K562 (cell line): Measurements from ENCODE around the gene FERMT3. TPM values are rescaled to one million over a fixed set of nuclear protein-coding genes. Genes with fewer than 3 reads are reported as not detected.
A peak's percentile ranks its signal among the peaks of the same experiment; 100 is the strongest.

Experiments used
- ATAC-seq: fragments of 200-7000 bp; cut with Tn5 transposase; 3 replicates; pipeline ENCODE4 v1.9.1; 2020; ENCODE audit warnings: moderate library complexity
- BruUV-seq: library from RNA; stranded (reverse); fragments of 400-500 nt; replicated peaks from 2 replicates; lab custom pipeline; 2021; lab: Mats Ljungman, UMichigan
- CTCF ChIA-PET: fragments of 300-600 bp; formaldehyde crosslinking; extraction: SDS; loops from one replicate; lab custom pipeline; 2021; ENCODE audit warnings: low intra/inter-chr PET ratio; lab: Yijun Ruan, JAX
- POLR2A ChIA-PET: fragments of 300-600, 350-650 bp; sonication (Branson Sonifier 250); formaldehyde crosslinking; extraction: SDS; loops from one replicate; lab custom pipeline; 2021; ENCODE audit warnings: antibody characterized with exemption, inconsistent platforms; lab: Yijun Ruan, JAX
- DNase-seq, 4 experiments: peaks; one replicate each; pipeline versions ENCODE4 v3.0.0 to v3.0.0-alpha.2; 2011 to 2018; ENCODE audit warnings: low spot score in 3 of 4, mixed read lengths in 3 of 4; ENCODE audit errors: extremely low read depth in 1 of 4
- FAIRE-seq: peaks from 2 replicates; lab custom pipeline; 2011; peaks lifted over from hg19 to GRCh38; lab: Jason Lieb, UNC
- H2AFZ ChIP-seq: 2 replicates; pipeline ENCODE4 v1.6.0; 2011; ENCODE audit warnings: low read depth, low read length, control low read depth, inconsistent platforms
- H3K27ac ChIP-seq: fragments of 200-600 bp; 3 replicates; pipeline ENCODE4 v1.8.0; 2011; ENCODE audit warnings: low read depth, mild to moderate bottlenecking, control low read depth, inconsistent platforms, low read length, moderate library complexity, mixed read lengths; ENCODE audit errors: extremely low read depth
- H3K27me3 ChIP-seq, 2 experiments: fragments of 300-600 bp in 1 of 2; 2 replicates in 1 of 2; 3 replicates in 1 of 2; pipeline versions ENCODE4 v1.6.0 to v1.8.0; 2011; ENCODE audit warnings: inconsistent platforms in 2 of 2, low read length in 2 of 2, mild to moderate bottlenecking in 1 of 2, mixed read lengths in 1 of 2, moderate library complexity in 1 of 2; ENCODE audit not compliant: control insufficient read depth in 2 of 2, insufficient read depth in 2 of 2
- H3K36me3 ChIP-seq: fragments of 300-600 bp; 3 replicates; pipeline ENCODE4 v1.8.0; 2011; ENCODE audit warnings: mild to moderate bottlenecking, low read length, inconsistent platforms; ENCODE audit not compliant: control insufficient read depth, insufficient read depth
- H3K4me1 ChIP-seq, 2 experiments: fragments of 200-600 bp in 1 of 2; replicated peaks in 1 of 2; 2 replicates in 1 of 2; 3 replicates in 1 of 2; pipeline versions ENCODE4 v1.5.1 to v1.8.0; 2011; ENCODE audit warnings: inconsistent platforms in 2 of 2, low read length in 2 of 2, mild to moderate bottlenecking in 1 of 2, mixed read lengths in 1 of 2, moderate library complexity in 1 of 2; ENCODE audit not compliant: control insufficient read depth in 2 of 2, insufficient read depth in 2 of 2
- H3K4me2 ChIP-seq: 2 replicates; pipeline ENCODE4 v1.6.1; 2011; ENCODE audit warnings: low read length, control low read depth, inconsistent platforms, mixed read lengths; ENCODE audit not compliant: insufficient read depth
- H3K4me3 ChIP-seq: fragments of 200-600 bp; sonication (generic), shearing (Covaris generic); 2 replicates; pipeline ENCODE4 v1.5.1; 2016; ENCODE audit warnings: control low read depth, inconsistent platforms
- H3K79me2 ChIP-seq: fragments of 200-600 bp; 3 replicates; pipeline ENCODE4 v1.8.0; 2011; ENCODE audit warnings: low read length, inconsistent platforms; ENCODE audit not compliant: control insufficient read depth, insufficient read depth
- H3K9ac ChIP-seq, 2 experiments: 2 replicates each; pipeline versions ENCODE4 v1.6.0 to v1.6.1; 2011; ENCODE audit warnings: low read depth in 2 of 2, low read length in 2 of 2, control low read depth in 1 of 2, inconsistent platforms in 1 of 2, mild to moderate bottlenecking in 1 of 2, mixed read lengths in 1 of 2; ENCODE audit not compliant: insufficient read depth in 1 of 2
- H3K9me1 ChIP-seq: one replicate; pipeline ENCODE4 v1.6.0; 2011; ENCODE audit warnings: inconsistent platforms, mild to moderate bottlenecking, low read length, moderate library complexity; ENCODE audit not compliant: control insufficient read depth, insufficient read depth
- H3K9me3 ChIP-seq: replicated peaks from 2 replicates; pipeline ENCODE4 v1.5.1; 2011; ENCODE audit warnings: low read depth, low read length, inconsistent platforms; ENCODE audit not compliant: control insufficient read depth, insufficient read depth
- H4K20me1 ChIP-seq: replicated peaks from 2 replicates; pipeline ENCODE4 v1.6.1; 2011; ENCODE audit warnings: low read length, inconsistent platforms, mixed read lengths; ENCODE audit not compliant: control insufficient read depth, insufficient read depth
- CREM ChIP-seq: IDR thresholded peaks from 2 replicates; pipeline ENCODE4 v1.6.1; 2014; ENCODE audit warnings: antibody characterized with exemption, low read depth
- FOXK1 ChIP-seq: sonication (generic); formaldehyde crosslinking; IDR thresholded peaks from 2 replicates; pipeline ENCODE4 v1.8.0; 2022; ENCODE audit warnings: missing genetic modification reagents, mild to moderate bottlenecking, borderline replicate concordance
- GTF2E2 ChIP-seq: fragments of 200-800 bp; sonication (Bioruptor generic); IDR thresholded peaks from 2 replicates; pipeline ENCODE4 v1.6.1; 2016; ENCODE audit warnings: missing genetic modification characterization, missing compliant biosample characterization
- KDM5B ChIP-seq: fragments of 200-600 bp; sonication (generic); IDR thresholded peaks from 2 replicates; pipeline ENCODE4 v1.6.1; 2012; ENCODE audit warnings: low read depth, mild to moderate bottlenecking, moderate library complexity, low read length, control low read depth, inconsistent platforms; ENCODE audit not compliant: insufficient replicate concordance
- RB1 ChIP-seq: fragments of 450-650 bp; IDR thresholded peaks from 2 replicates; pipeline ENCODE4 v1.6.1; 2017; ENCODE audit warnings: low read depth, mild to moderate bottlenecking
- SIN3A ChIP-seq, 2 experiments: fragments of 150-350 bp in 1 of 2; IDR thresholded peaks; 2 replicates each; pipeline ENCODE4 v1.6.1; 2011 to 2016; ENCODE audit warnings: borderline replicate concordance in 2 of 2, low read depth in 2 of 2, low read length in 2 of 2, mild to moderate bottlenecking in 2 of 2, moderate library complexity in 2 of 2; ENCODE audit not compliant: control insufficient read depth in 1 of 2
- TEAD4 ChIP-seq, 2 experiments: sonication (generic) in 1 of 2; formaldehyde crosslinking in 1 of 2; IDR thresholded peaks; 2 replicates each; pipeline versions ENCODE4 v1.6.1 to v1.8.0; 2012 to 2022; ENCODE audit warnings: borderline replicate concordance in 1 of 2, inconsistent platforms in 1 of 2, low read length in 1 of 2, mild to moderate bottlenecking in 1 of 2, missing genetic modification reagents in 1 of 2
- ZNF584 ChIP-seq: fragments of 200-800 bp; sonication (Bioruptor generic); IDR thresholded peaks from 2 replicates; pipeline ENCODE4 v1.6.1; 2016; ENCODE audit warnings: low read depth, mild to moderate bottlenecking, missing genetic modification characterization, missing compliant biosample characterization
- WGBS: fragments of 100-300 bp; shearing (Covaris generic); methylation state at CpG from one replicate; pipeline ENCODE4 v1.1.6; 2016; ENCODE audit warnings: low coverage, mixed read lengths; ENCODE audit not compliant: insufficient coverage; ENCODE audit errors: missing lambda C conversion rate; 5-methylcytosine and 5-hydroxymethylcytosine counted together
- in situ Hi-C: fragments of 300-500 bp; cut with MboI; formaldehyde crosslinking; loops from 4 replicates; pipeline ENCODE4 v1.15.0; 2018; ENCODE audit warnings: inconsistent platforms, mixed read lengths
- intact Hi-C: fragments of 100-400 bp; cut with micrococcal nuclease; formaldehyde crosslinking; loops from 2 replicates; pipeline ENCODE4 v1.14.2; 2022
- polyA plus RNA-seq, 8 experiments: library from polyadenylated mRNA; depleted of rRNA in 4 of 8; stranded (reverse) in 5 of 8; unstranded in 3 of 8; fragments of >200 nt; fragmentation: Nextera tagmentation in 2 of 8; fragmentation: Illumina TruSeq in 1 of 8; extraction: Ambion mirVana in 2 of 8; extraction: Trizol in 1 of 8; gene quantifications; 2 replicates each; pipeline versions ENCODE4 v1.2.1 to v1.2.3, GENCODE V29; 2011 to 2014; ENCODE audit warnings: inconsistent platforms in 1 of 8, missing spikeins in 1 of 8
- total RNA-seq, 7 experiments: library from RNA; depleted of rRNA in 6 of 7; stranded (reverse); fragments of >200 nt in 6 of 7; fragmentation: Illumina TruSeq in 2 of 7; extraction: Trizol in 2 of 7; gene quantifications; 2 replicates each; pipeline versions ENCODE4 v1.2.1 to v1.2.3, GENCODE V29; 2011 to 2021; ENCODE audit warnings: low replicate concordance in 1 of 7
- TF ChIP-seq, protein P1 (sequence below), 2 experiments: IDR thresholded peaks; 2 replicates each; pipeline ENCODE4 v1.6.1; 2011; ENCODE audit warnings: borderline replicate concordance in 1 of 2, control low read depth in 1 of 2, low read depth in 1 of 2, low read length in 1 of 2, mild to moderate bottlenecking in 1 of 2, mixed read lengths in 1 of 2, moderate library complexity in 1 of 2; ENCODE audit not compliant: insufficient read depth in 1 of 2, insufficient read length in 1 of 2, poor library complexity in 1 of 2, severe bottlenecking in 1 of 2; ENCODE audit errors: extremely low read depth in 1 of 2
- TF ChIP-seq, protein P2 (sequence below): fragments of 450-650 bp; formaldehyde crosslinking; IDR thresholded peaks from 2 replicates; pipeline ENCODE4 v1.4.0; 2020; ENCODE audit warnings: mild to moderate bottlenecking
- TF ChIP-seq, protein P3 (sequence below), 3 experiments: IDR thresholded peaks in 2 of 3; conservative IDR thresholded peaks in 1 of 3; 2 replicates each; pipeline ENCODE4 v1.5.1; 2011 to 2012; ENCODE audit warnings: low read length in 3 of 3, mild to moderate bottlenecking in 3 of 3, control low read depth in 2 of 3, improper control_type of control experiment in 1 of 3, inconsistent platforms in 1 of 3, low read depth in 1 of 3, mixed read lengths in 1 of 3, moderate library complexity in 1 of 3; ENCODE audit not compliant: insufficient read depth in 2 of 3

Gene FERMT3
- total and polyA plus RNA-seq, 9 of the 15 experiments (the other 6 are each of a cell fraction or from before 2014, with no cell fraction given), result 3.2 to 275 (median 79.7) TPM

DNA sequence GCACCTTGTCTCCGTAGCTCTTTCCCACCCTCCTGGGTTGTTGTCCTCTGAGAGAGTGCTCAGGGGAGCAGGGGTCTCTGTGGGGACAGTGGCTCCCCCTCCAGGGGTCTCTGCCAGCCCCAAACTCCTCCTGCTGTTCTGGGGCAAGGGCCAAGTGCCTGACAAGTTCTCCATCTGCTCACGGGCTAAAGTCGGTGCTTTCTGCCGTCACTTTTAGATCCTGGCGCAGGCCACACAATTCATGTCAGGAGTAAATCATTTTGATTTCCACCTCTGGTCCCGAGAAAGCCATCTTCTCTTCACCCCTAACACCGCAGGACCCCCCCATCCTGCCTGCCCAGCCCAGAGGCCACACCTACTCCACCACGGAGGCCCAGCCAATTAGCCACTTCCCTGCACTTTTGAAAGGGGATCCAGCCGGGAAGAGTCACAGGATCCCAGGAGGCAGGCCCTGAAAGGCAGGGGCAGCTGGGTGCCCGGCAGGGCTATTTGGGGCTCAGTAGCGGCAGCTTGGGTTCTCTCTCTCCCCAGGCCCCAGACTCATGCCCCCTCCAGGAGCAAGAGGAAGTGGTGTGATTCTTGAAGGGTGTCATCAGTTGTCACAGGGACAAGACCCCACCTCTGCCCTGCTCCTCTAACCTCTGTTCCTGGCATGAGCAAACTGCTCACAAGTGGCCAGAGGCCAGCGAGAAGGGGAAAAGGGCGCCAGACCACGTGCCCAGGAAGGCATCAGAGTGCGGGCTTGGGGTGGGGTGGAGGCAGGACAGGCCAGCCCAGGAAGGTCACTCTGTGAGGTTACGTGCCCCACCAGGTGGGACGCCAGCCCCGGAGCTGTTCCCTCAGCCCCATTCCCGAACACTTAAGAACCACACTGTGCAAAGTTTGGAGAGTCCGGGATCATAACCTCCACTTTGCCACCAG lies 41.9 kb upstream of the FERMT3 start (continued):
- peak in 1 of 2 experiments; percentile 20; a peak in 1 of 4 replicates for TF ChIP-seq SIN3A (IDR thresholded peaks at IDR 0.05; ENCODE audit: borderline replicate concordance in 2 of 2, control insufficient read depth in 1 of 2, low read depth in 2 of 2, low read length in 2 of 2)
- TF ChIP-seq, all 486 proteins: peak for 16

DNA sequence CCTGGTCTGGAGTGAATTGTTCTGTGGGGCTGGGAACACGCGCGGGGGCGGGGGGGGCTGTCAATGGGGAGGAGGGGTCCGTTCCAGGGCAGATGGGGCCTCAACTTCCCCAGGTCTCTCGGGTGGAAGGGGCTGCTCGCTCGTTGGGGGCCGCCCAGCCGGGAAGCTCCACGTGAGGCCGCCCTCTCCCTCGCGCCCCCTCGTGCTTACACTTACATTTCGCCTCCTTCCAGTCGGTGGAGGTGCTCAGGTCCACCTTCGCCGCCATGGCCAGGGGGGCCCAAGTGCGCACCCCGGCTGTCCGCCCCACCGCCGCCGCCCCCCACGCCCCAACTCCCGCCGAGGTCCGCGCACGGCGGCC lies 41.1 kb upstream of the FERMT3 start:
- peaks cover 6 to 27% of the 10 kb centered on the region in 2 experiments; a peak in 3 of 5 replicates for H3K4me1 ChIP-seq
- peak overlapping the region; percentile 96 for H3K4me2 ChIP-seq
- H3K36me3 ChIP-seq, result peaks cover 23% of the 10 kb centered on the region; the same call in 2 of the 3 replicates
- ChIA-PET POLR2A (interaction anchor here (0.6 to 2.0 kb wide), 5 partner anchors 9 to 435 kb away, joined by 3 to 9 read pairs (median 4); no protein-coding TSS in a partner anchor), CTCF (no interaction called here)
- intact Hi-C loops, result no loop called here
- no peaks in the 10 kb centered on the region for H3K9me1 ChIP-seq
- H3K27ac ChIP-seq, result peak overlapping the region; percentile 94
- peaks cover 58% of the 10 kb centered on the region for H3K79me2 ChIP-seq
- peak in 2 of 4 experiments; percentile 53 to 64 for DNase-seq
- H3K9ac ChIP-seq, result peak overlapping the region; percentile 87 to 95
- in situ Hi-C loops, result no loop called here
- H3K27me3 ChIP-seq, result no peaks in the 10 kb centered on the region
- H4K20me1 ChIP-seq, result no peaks in the 10 kb centered on the region
- WGBS, result 4% methylated on average over 12 of the region's 32 CpGs
- 0 out of 2 replicates have a peak, but pooled peaks cover 2% of the 10 kb centered on the region for H3K9me3 ChIP-seq
- peak overlapping the region; percentile 79 for H3K4me3 ChIP-seq
- peak overlapping the region; percentile 88 for H2AFZ ChIP-seq
- peak; percentile 59 for ATAC-seq
- no peak for FAIRE-seq
- BruUV-seq, result no TSS peak
- TF ChIP-seq, protein P1, sequence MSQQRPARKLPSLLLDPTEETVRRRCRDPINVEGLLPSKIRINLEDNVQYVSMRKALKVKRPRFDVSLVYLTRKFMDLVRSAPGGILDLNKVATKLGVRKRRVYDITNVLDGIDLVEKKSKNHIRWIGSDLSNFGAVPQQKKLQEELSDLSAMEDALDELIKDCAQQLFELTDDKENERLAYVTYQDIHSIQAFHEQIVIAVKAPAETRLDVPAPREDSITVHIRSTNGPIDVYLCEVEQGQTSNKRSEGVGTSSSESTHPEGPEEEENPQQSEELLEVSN (IDR thresholded peaks at IDR 0.05; ENCODE audit: borderline replicate concordance in 1 of 2, extremely low read depth in 1 of 2, insufficient read depth in 1 of 2, insufficient read length in 1 of 2, low read depth in 1 of 2, low read length in 1 of 2, poor library complexity in 1 of 2, severe bottlenecking in 1 of 2), result peak in 1 of 2 experiments; percentile 50
- no peak for TF ChIP-seq TEAD4 (IDR thresholded peaks at IDR 0.05; ENCODE audit: low read length)
- peak; percentile 18; the same call in 1 of the 2 replicates for TF ChIP-seq TEAD4 (CRISPR knock-in tag; IDR thresholded peaks at IDR 0.05; ENCODE audit: borderline replicate concordance)
- TF ChIP-seq, protein P2, sequence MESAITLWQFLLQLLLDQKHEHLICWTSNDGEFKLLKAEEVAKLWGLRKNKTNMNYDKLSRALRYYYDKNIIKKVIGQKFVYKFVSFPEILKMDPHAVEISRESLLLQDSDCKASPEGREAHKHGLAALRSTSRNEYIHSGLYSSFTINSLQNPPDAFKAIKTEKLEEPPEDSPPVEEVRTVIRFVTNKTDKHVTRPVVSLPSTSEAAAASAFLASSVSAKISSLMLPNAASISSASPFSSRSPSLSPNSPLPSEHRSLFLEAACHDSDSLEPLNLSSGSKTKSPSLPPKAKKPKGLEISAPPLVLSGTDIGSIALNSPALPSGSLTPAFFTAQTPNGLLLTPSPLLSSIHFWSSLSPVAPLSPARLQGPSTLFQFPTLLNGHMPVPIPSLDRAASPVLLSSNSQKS (CRISPR knock-in tag), result no peak
- TF ChIP-seq RB1, result peak; percentile 17; the same call in 1 of the 2 replicates
- peak; percentile 6; the same call in 1 of the 2 replicates for TF ChIP-seq GTF2E2
- TF ChIP-seq FOXK1 (CRISPR knock-in tag), result no peak
- TF ChIP-seq, protein P3, sequence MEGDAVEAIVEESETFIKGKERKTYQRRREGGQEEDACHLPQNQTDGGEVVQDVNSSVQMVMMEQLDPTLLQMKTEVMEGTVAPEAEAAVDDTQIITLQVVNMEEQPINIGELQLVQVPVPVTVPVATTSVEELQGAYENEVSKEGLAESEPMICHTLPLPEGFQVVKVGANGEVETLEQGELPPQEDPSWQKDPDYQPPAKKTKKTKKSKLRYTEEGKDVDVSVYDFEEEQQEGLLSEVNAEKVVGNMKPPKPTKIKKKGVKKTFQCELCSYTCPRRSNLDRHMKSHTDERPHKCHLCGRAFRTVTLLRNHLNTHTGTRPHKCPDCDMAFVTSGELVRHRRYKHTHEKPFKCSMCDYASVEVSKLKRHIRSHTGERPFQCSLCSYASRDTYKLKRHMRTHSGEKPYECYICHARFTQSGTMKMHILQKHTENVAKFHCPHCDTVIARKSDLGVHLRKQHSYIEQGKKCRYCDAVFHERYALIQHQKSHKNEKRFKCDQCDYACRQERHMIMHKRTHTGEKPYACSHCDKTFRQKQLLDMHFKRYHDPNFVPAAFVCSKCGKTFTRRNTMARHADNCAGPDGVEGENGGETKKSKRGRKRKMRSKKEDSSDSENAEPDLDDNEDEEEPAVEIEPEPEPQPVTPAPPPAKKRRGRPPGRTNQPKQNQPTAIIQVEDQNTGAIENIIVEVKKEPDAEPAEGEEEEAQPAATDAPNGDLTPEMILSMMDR (IDR thresholded peaks at IDR 0.05 in 2 of 3, conservative IDR thresholded peaks at IDR 0.05 in 1 of 3; ENCODE audit: insufficient read depth in 2 of 3, low read depth in 1 of 3, low read length in 3 of 3), result peak in 2 of 3 experiments; percentile 13 to 22; a peak in 2 of 6 replicates
- TF ChIP-seq ZNF584 (CRISPR knock-in tag), result peak; percentile 66; the same call in 1 of the 2 replicates
- TF ChIP-seq KDM5B, result peak; percentile 28
- 0 out of 2 replicates have a peak, but pooled peaks have one; percentile 18 for TF ChIP-seq CREM
